HG03045 (cell line): ENCODE measurements around the gene BNIPL.
A peak's percentile ranks its signal among the peaks of the same experiment; 100 is the strongest.

Experiments
- ATAC-seq: cut with Tn5 transposase; IDR thresholded peaks from one replicate; pipeline ENCODE4 v1.9.1; 2021; ENCODE audit warnings: mild to moderate bottlenecking, moderate library complexity; ENCODE audit not compliant: unreplicated experiment

Gene BNIPL

GRCh38 chr1:151055581-151055980 lies 19.2 kb downstream of the BNIPL start:
- no peak for ATAC-seq

- ATAC-seq = no peak
Measured at GRCh38 chr1:151056149-151056548, 19.8 kb downstream of the BNIPL start.

- no peak for ATAC-seq
Measured at GRCh38 chr1:151058692-151059091, 22.3 kb downstream of the BNIPL start.

GRCh38 chr1:151059109-151060006 lies 23.0 kb downstream of the BNIPL start, which contains the start of gene CDC42SE1:
Gene CDC42SE1 (minus strand): TSS chr1:151059622. CDS start chr1:151055730, 3,892 bp downstream.
- ATAC-seq = peak; percentile 80

- no peak for ATAC-seq
Measured at GRCh38 chr1:151060007-151060656, 23.7 kb downstream of the BNIPL start, which contains the start of gene MLLT11. Gene MLLT11 (plus strand): TSS chr1:151060397. CDS start chr1:151067225, 6,828 bp downstream.

GRCh38 chr1:151060657-151061421 lies 24.5 kb downstream of the BNIPL start:
- no peak for ATAC-seq

- ATAC-seq = no peak
Measured at GRCh38 chr1:151061704-151062103, 25.3 kb downstream of the BNIPL start.

GRCh38 chr1:151062741-151063371 lies 26.5 kb downstream of the BNIPL start:
- ATAC-seq = no peak

- no peak for ATAC-seq
Measured at GRCh38 chr1:151065089-151065645, 28.8 kb downstream of the BNIPL start.

GRCh38 chr1:151067185-151067584 lies 30.8 kb downstream of the BNIPL start:
- no peak for ATAC-seq

- ATAC-seq = no peak
Measured at GRCh38 chr1:151069103-151069486, 32.7 kb downstream of the BNIPL start.

- ATAC-seq = peak; percentile 71
Measured at GRCh38 chr1:151070474-151071276, 34.3 kb downstream of the BNIPL start, which contains the start of gene GABPB2. Gene GABPB2 (plus strand): TSS chr1:151070761. CDS start chr1:151088190, 17,429 bp downstream.

- ATAC-seq = no peak
Measured at GRCh38 chr1:151072224-151072623, 35.8 kb downstream of the BNIPL start.

- ATAC-seq = no peak
Measured at GRCh38 chr1:151085953-151086559, 49.7 kb downstream of the BNIPL start.
